HL-60 (cell line): Measurements from ENCODE around the gene PHLPP1.

ENCODE experiments used
- DNase-seq, 2 experiments: peaks; one replicate each; pipeline ENCODE4 v3.0.0-alpha.2; 2010 to 2020; ENCODE audit warnings: low read depth in 1 of 2, low spot score in 1 of 2
- H3K27ac ChIP-seq: fragments of 250-450 bp; sonication (Bioruptor Pico); replicated peaks from 2 replicates; pipeline ENCODE4 v1.5.1; 2020; ENCODE audit warnings: mild to moderate bottlenecking, moderate library complexity
- H3K27me3 ChIP-seq: fragments of 250-450 bp; sonication (Bioruptor Pico); 2 replicates; pipeline ENCODE4 v1.5.1; 2021; ENCODE audit warnings: mild to moderate bottlenecking, moderate library complexity; ENCODE audit not compliant: insufficient read depth, poor library complexity, severe bottlenecking
- H3K4me3 ChIP-seq: replicated peaks from 2 replicates; pipeline ENCODE4 v1.5.1; 2011; ENCODE audit warnings: mild to moderate bottlenecking, control low read depth, low read length; ENCODE audit not compliant: insufficient read depth
- GABPA ChIP-seq: IDR thresholded peaks from 2 replicates; pipeline ENCODE4 v1.6.1; 2012; ENCODE audit warnings: low read depth
- POLR2AphosphoS5 ChIP-seq: IDR thresholded peaks from 2 replicates; pipeline ENCODE4 v1.6.1; 2012; ENCODE audit warnings: low read depth
- SPI1 ChIP-seq: IDR thresholded peaks from 2 replicates; pipeline ENCODE4 v1.6.1; 2012; ENCODE audit warnings: low read depth, mild to moderate bottlenecking, borderline replicate concordance
- TF ChIP-seq, protein P1 (sequence below): IDR thresholded peaks from 2 replicates; pipeline ENCODE4 v1.6.1; 2012; ENCODE audit warnings: low read depth; ENCODE audit not compliant: insufficient replicate concordance
- TF ChIP-seq, protein P2 (sequence below): IDR thresholded peaks from one replicate; pipeline ENCODE4 v1.5.1; 2011; ENCODE audit warnings: low read length, control low read depth, inconsistent platforms; ENCODE audit not compliant: insufficient read depth

Gene PHLPP1

DNA sequence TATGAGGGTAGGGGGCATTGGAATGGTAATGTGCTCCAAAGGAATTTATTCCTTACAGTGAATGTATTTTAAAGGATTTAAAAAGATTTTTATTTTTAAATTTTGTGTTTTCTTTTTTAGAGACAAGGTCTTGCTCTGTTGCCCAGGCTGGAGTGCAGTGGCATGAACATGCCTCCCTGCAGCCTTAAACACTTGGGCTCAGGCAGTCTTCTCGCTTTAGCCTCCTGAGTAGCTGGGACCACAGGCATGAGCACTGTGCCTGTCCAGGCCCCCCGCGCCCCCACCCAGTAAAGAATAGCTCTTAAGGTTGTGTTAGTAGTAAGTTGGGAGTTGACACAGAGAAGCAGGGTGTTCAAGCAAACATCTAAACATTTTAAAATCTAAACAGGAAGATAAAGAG is 36.6 kb downstream of the PHLPP1 start:
- DNase-seq = no peak
- TF ChIP-seq SPI1 (no peak), GABPA (no peak), POLR2AphosphoS5 (no peak)
- TF ChIP-seq, protein P1, sequence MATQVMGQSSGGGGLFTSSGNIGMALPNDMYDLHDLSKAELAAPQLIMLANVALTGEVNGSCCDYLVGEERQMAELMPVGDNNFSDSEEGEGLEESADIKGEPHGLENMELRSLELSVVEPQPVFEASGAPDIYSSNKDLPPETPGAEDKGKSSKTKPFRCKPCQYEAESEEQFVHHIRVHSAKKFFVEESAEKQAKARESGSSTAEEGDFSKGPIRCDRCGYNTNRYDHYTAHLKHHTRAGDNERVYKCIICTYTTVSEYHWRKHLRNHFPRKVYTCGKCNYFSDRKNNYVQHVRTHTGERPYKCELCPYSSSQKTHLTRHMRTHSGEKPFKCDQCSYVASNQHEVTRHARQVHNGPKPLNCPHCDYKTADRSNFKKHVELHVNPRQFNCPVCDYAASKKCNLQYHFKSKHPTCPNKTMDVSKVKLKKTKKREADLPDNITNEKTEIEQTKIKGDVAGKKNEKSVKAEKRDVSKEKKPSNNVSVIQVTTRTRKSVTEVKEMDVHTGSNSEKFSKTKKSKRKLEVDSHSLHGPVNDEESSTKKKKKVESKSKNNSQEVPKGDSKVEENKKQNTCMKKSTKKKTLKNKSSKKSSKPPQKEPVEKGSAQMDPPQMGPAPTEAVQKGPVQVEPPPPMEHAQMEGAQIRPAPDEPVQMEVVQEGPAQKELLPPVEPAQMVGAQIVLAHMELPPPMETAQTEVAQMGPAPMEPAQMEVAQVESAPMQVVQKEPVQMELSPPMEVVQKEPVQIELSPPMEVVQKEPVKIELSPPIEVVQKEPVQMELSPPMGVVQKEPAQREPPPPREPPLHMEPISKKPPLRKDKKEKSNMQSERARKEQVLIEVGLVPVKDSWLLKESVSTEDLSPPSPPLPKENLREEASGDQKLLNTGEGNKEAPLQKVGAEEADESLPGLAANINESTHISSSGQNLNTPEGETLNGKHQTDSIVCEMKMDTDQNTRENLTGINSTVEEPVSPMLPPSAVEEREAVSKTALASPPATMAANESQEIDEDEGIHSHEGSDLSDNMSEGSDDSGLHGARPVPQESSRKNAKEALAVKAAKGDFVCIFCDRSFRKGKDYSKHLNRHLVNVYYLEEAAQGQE = no peak
- TF ChIP-seq, protein P2, sequence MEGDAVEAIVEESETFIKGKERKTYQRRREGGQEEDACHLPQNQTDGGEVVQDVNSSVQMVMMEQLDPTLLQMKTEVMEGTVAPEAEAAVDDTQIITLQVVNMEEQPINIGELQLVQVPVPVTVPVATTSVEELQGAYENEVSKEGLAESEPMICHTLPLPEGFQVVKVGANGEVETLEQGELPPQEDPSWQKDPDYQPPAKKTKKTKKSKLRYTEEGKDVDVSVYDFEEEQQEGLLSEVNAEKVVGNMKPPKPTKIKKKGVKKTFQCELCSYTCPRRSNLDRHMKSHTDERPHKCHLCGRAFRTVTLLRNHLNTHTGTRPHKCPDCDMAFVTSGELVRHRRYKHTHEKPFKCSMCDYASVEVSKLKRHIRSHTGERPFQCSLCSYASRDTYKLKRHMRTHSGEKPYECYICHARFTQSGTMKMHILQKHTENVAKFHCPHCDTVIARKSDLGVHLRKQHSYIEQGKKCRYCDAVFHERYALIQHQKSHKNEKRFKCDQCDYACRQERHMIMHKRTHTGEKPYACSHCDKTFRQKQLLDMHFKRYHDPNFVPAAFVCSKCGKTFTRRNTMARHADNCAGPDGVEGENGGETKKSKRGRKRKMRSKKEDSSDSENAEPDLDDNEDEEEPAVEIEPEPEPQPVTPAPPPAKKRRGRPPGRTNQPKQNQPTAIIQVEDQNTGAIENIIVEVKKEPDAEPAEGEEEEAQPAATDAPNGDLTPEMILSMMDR = no peak
- Histone ChIP-seq H3K4me3 (no peak overlapping the region), H3K27me3 (no peaks in the 10 kb centered on the region), H3K27ac (no peak overlapping the region)

DNA sequence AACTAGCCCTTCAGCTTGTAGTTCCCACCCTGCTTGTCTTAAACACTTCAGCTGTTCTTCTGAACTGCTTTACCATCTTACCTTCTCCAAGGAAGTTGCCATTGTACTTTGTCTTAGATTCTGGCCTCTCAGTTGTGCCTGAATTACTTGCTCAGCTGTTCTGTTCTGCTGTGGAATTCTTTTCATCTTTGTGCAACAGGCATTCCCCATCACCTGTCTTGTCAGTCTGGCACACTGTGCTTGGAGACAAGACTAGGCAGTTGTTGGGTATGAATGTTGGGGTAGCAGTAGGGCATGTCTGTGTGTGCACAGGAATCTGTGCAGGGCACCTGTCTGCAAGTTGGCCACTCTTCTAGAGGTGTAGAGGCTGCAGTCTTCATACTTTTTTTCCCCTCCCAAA is 38.7 kb downstream of the PHLPP1 start:
- Histone ChIP-seq H3K27me3 (no peaks in the 10 kb centered on the region), H3K27ac (no peak overlapping the region)

DNA sequence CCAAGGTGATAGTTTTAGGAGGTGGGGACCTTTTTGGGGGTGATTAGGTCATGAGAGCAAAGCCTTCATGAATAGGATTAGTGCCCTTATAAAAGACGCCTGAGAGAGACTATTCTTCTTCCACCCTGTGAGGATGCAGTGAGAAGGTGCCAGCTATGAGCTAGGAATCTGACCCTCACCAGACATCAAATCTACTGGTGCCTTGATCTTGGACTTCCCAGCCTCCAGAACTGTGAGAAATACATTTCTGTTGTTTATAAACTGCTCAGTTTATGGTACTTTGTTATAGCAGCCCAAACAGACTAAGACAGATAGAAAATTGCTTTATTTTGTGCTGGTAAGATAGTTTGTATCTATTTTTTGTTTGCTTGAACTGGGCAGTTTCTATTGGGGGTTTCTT is 40.1 kb downstream of the PHLPP1 start:
- no peak overlapping the region for H3K27ac ChIP-seq
- H3K27me3 ChIP-seq = no peaks in the 10 kb centered on the region
- no peak for DNase-seq
- no peak overlapping the region for H3K4me3 ChIP-seq
- no peak for TF ChIP-seq SPI1
- TF ChIP-seq GABPA = no peak
- TF ChIP-seq, protein P1 = no peak
- TF ChIP-seq POLR2AphosphoS5 = no peak
- TF ChIP-seq, protein P2 = no peak

More for the DNA sequence above, 38.7 kb downstream of the PHLPP1 start:
- no peak overlapping the region for H3K4me3 ChIP-seq
- no peak for TF ChIP-seq POLR2AphosphoS5
- TF ChIP-seq, protein P2 = no peak
- DNase-seq = no peak

DNA sequence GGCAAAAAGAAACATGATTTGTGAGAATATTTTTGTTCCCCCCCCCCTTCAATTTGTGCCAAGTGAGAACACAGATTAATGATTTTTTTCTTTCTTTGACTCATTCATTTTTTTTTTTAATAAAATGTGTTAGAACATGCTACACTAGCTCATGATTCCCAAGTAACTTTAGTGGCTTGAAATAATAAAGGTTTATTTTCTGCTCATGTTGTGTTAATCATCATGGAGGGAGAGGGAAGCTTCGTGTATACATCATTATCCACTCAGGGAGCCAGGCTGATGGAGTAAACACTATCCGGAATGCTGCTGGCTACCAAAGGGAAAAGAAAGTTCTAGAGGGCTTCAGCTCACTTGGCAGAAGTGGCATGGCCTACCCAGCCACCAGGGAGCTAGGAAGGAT is 40.6 kb downstream of the PHLPP1 start:
- DNase-seq = no peak
- TF ChIP-seq GABPA (no peak), POLR2AphosphoS5 (no peak), SPI1 (no peak)
- TF ChIP-seq, protein P2 = no peak
- TF ChIP-seq, protein P1 = no peak
- Histone ChIP-seq H3K27ac (no peak overlapping the region), H3K27me3 (no peaks in the 10 kb centered on the region), H3K4me3 (no peak overlapping the region)
